ENCODE data around the gene CDC34. TPM values are rescaled to one million over a fixed set of nuclear protein-coding genes. Genes with fewer than 3 reads are reported as not detected.

CDC34 gene
- total RNA-seq, 1 donor from 2014 or later: 169 TPM

- TF ChIP-seq CTCF (IDR thresholded peaks at IDR 0.05; ENCODE audit: insufficient read depth, low read length, severe bottlenecking): no peak
- Histone ChIP-seq H3K36me3 (ENCODE audit: control insufficient read depth, insufficient read depth, low read length) (peaks cover 17% of the 10 kb centered on the region), H3K4me3 (ENCODE audit: low read depth, low read length) (no peak overlapping the region), H3K27me3 (ENCODE audit: control insufficient read depth, insufficient read depth, low read length) (peaks cover 5% of the 10 kb centered on the region)
- DNase-seq (ENCODE audit: low read depth) (no peak), FAIRE-seq (no peak)
These were observed 54.1 kb downstream of the CDC34 start for GRCh38 chr19:585551-586110.

GRCh38 chr19:588093-588740, 56.7 kb downstream of the CDC34 start:
- peak; percentile 84 for TF ChIP-seq CTCF (IDR thresholded peaks at IDR 0.05; ENCODE audit: insufficient read depth, low read length, severe bottlenecking)
- H3K36me3 ChIP-seq (ENCODE audit: control insufficient read depth, insufficient read depth, low read length): peaks cover 2% of the 10 kb centered on the region
- no peak for FAIRE-seq
- DNase-seq (ENCODE audit: low read depth): peak; percentile 49
- H3K4me3 ChIP-seq (ENCODE audit: low read depth, low read length): no peak overlapping the region
- H3K27me3 ChIP-seq (ENCODE audit: control insufficient read depth, insufficient read depth, low read length): peaks cover 7% of the 10 kb centered on the region

- DNase-seq (ENCODE audit: low read depth) (no peak), FAIRE-seq (no peak)
- Histone ChIP-seq H3K4me3 (ENCODE audit: low read depth, low read length) (no peak overlapping the region), H3K27me3 (ENCODE audit: control insufficient read depth, insufficient read depth, low read length) (peaks cover 7% of the 10 kb centered on the region), H3K36me3 (ENCODE audit: control insufficient read depth, insufficient read depth, low read length) (no peaks in the 10 kb centered on the region)
- no peak for TF ChIP-seq CTCF (IDR thresholded peaks at IDR 0.05; ENCODE audit: insufficient read depth, low read length, severe bottlenecking)
These were observed 57.5 kb downstream of the CDC34 start for GRCh38 chr19:588741-589692.

GRCh38 chr19:589693-590395, 58.3 kb downstream of the CDC34 start, which contains the start of gene HCN2:
HCN2 (plus strand) TSS chr19:589881; CDS start chr19:589946, 65 bp downstream.
- no peak for TF ChIP-seq CTCF (IDR thresholded peaks at IDR 0.05; ENCODE audit: insufficient read depth, low read length, severe bottlenecking)
- H3K4me3 ChIP-seq (ENCODE audit: low read depth, low read length): no peak within 1 kb of the TSS
- H3K27me3 ChIP-seq (ENCODE audit: control insufficient read depth, insufficient read depth, low read length): peaks cover 7% of the 10 kb centered on the region
- DNase-seq (ENCODE audit: low read depth) (no peak), FAIRE-seq (no peak)
- no peaks in the 10 kb centered on the region for H3K36me3 ChIP-seq (ENCODE audit: control insufficient read depth, insufficient read depth, low read length)

- FAIRE-seq (no peak), DNase-seq (ENCODE audit: low read depth) (no peak)
- no peak for TF ChIP-seq CTCF (IDR thresholded peaks at IDR 0.05; ENCODE audit: insufficient read depth, low read length, severe bottlenecking)
- Histone ChIP-seq H3K4me3 (ENCODE audit: low read depth, low read length) (no peak overlapping the region), H3K36me3 (ENCODE audit: control insufficient read depth, insufficient read depth, low read length) (no peaks in the 10 kb centered on the region), H3K27me3 (ENCODE audit: control insufficient read depth, insufficient read depth, low read length) (peaks cover 7% of the 10 kb centered on the region)
These were observed 58.8 kb downstream of the CDC34 start for GRCh38 chr19:590396-590745.

All from bronchial epithelial cell (primary cell).